Activated naive CD8-positive, alpha-beta T cell treated with anti-CD3 and anti-CD28 coated beads, Interleukin-2, amount 50 U/mL, for 16 hours (primary cell): ENCODE measurements around the gene ANGPTL5.
A peak's percentile ranks its signal among the peaks of the same experiment; 100 is the strongest.
"Not testable (repeated sequence)": the region's sequence is repeated elsewhere in the genome, so short reads cannot be mapped to it uniquely, and the experiment has no call there.

Experiments used
- DNase-seq: peaks from one replicate; pipeline ENCODE4 v3.0.0-alpha.2; 2020; ENCODE audit warnings: low read depth, low spot score

The ANGPTL5 gene

DNA sequence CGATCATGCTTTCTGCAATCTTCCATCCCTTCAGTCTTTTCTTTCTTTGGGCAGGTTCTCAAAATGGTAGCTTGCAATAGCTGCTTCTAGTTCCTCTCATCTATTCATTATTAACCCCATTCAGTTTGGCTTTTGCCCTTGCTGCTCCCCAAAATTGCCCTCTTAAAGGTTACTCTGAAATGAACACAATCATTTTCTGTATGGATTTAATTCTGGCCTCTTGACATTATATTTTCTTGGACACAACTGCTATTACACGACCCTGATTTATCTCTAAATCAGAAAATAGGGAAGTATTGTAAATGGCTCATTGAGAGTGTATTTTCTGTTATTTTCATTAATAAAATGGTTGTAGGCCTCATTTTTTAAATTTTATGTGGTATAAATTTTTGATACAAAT lies at the start of gene ANGPTL5:
TSS of gene ANGPTL5 (minus strand) at position 101 of the 400 bp plus-strand sequence. CDS start 8,613 bp downstream, outside the sequence.
- no peak for DNase-seq

- not testable (repeated sequence) for DNase-seq
These were observed 47.9 kb upstream of the ANGPTL5 start for GRCh38 chr11:101964200-101964599.

- DNase-seq = no peak
These were observed 43.9 kb upstream of the ANGPTL5 start for GRCh38 chr11:101960231-101960630.

GRCh38 chr11:101955701-101956100 lies 39.4 kb upstream of the ANGPTL5 start:
- DNase-seq = no peak

- no peak for DNase-seq
These were observed 39.0 kb upstream of the ANGPTL5 start for GRCh38 chr11:101955278-101955677.

DNA sequence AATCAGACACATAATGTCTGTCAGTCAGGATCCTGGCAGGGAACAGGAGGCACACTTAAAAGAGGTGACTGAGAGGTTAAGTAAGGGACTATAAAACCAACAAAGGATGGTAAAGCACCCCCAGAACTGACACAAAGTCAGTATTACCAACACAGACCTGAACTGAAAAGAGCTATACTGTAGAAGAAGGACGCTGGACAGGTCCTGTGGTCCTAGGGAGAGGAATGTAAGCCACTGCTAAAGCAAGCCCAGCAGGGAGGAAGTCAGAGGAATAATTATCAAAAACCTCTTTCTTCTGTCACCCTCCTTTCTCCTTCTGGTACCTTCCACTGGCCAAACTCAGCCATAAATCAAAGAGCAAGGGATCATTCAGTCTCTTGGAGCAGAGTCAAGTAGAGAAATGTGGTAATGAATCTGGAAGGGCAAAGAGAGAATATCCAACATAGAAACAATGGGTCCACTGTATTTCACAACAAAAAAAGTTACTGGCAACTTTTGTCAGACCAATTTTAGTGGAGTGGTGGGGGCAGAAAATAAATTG lies 33.4 kb upstream of the ANGPTL5 start:
- no peak for DNase-seq

DNA sequence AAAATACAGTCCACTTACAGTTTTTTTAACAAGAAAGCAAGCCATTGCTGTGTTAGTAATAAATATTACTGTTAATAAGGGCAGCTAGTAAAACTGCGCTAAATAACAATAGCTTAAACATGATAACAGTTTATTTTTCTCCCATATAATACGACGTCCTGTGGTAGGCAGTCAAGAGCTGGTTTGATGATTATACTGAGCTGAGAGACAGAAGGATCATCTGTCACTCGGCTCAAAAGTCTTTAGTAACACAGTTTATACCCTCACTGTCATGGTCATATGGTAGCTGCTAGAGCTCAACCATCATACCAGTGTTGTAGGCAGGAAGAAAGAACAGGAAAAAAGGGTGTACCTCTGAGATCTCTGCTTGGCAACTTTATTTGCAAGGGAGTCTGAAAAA lies 29.1 kb upstream of the ANGPTL5 start:
- no peak for DNase-seq

- DNase-seq = no peak
These were observed 28.6 kb upstream of the ANGPTL5 start for GRCh38 chr11:101944923-101945322.

- DNase-seq = no peak
These were observed 24.7 kb upstream of the ANGPTL5 start for GRCh38 chr11:101940901-101941520.

DNA sequence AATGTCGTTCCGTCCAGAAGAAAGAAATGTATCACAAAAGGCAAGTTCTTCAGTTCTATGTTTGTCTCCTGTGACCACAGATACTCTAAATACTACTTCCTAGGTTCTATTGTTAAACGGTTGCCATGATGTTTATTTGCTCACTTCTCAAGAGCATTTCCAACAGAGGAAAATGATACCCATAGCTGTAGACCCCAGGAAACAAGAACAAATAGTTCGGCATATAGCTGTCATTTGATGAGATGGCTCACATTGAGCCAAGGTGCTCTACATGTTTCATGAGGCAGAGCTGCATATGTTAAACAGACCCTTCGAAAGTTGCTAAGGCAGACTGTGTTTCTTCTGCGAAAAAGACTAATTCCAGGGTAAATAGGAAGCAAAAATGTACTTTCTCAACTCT lies 15.4 kb upstream of the ANGPTL5 start:
- no peak for DNase-seq

GRCh38 chr11:101929294-101929915 lies 13.1 kb upstream of the ANGPTL5 start:
- no peak for DNase-seq

DNA sequence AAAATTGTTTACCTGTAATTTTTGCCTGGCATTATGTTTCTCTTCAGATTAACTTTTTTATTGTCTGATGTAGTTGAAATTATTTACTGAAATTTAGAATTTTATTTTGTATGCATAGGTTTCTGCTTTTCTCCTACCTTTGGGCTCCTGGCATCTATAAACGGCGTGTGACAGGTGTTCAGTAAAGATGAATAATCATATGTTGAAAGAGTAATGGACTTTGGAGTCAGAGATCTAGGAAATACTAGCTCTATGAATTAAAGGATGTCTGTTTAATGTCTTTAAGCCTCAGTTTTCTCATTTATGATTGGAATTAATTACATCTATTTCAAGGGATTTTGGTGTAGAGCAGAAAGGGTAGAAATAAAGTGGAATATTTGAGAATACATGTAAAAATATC lies 7.2 kb upstream of the ANGPTL5 start:
- DNase-seq = no peak

- no peak for DNase-seq
These were observed 4.7 kb upstream of the ANGPTL5 start for GRCh38 chr11:101920992-101921391.

- no peak for DNase-seq
These were observed 904 bp upstream of the ANGPTL5 start for GRCh38 chr11:101917226-101917625.

- DNase-seq = no peak
These were observed 481 bp downstream of the ANGPTL5 start for GRCh38 chr11:101915791-101916291.

DNA sequence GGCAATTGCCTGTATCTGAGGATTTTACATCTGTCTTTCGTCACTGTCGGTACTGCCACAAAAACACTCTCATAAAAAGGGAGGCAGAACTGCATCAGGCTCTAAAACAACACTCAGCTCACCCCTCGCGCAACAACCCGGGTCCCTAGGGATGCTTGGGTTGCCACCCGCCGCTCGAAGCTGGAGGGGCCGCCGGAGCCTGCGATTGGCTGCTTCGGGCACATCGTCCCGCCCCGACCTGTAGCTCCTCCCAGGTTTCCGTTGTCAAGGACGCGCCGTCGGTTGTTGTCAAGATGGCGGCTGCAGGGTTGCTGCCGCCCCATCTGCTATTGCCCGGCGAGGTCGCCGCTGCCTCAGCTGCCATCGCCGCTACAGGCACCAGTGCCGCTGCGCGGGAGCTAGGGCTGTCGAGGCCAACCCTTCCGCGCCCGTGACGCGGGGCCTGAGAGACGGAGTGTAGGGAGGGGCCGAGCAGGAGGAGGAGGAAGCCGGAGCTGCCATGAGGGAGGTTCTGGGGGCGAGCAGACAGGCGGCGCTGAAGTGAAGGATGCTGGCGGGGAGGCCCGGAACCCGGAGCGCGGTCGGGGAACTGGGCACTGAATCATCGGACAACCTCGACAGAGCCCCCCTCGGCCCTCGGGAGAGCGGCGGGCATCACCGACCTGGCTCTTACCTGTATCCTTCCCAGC lies 1.4 kb downstream of the ANGPTL5 start, which contains the start of gene CEP126:
TSS of gene CEP126 (plus strand) at position 273 of the 689 bp plus-strand sequence. CDS start at position 548, 275 bp downstream.
- peak; percentile 83 for DNase-seq

DNA sequence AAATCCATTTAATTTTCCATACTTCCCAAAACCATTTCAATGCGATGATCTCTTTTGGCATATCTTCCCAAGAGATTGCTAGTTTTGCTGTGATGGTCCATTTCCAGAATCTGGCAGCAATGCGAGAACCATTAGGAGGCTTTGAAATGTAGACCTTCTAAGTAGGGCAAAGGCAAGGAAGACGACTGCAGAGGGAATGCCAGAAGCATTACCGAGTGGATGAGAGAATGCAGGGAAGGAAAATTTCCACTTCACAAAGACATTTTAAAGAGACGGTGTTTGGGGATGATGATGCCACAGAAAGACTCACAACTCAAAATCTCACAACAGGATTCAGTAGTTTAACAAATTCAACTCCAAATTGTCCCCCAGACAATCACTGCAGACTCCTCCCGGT lies 2.0 kb downstream of the ANGPTL5 start:
- no peak for DNase-seq

GRCh38 chr11:101913656-101914055 lies 2.7 kb downstream of the ANGPTL5 start:
- no peak for DNase-seq

- no peak for DNase-seq
These were observed 3.5 kb downstream of the ANGPTL5 start for GRCh38 chr11:101912823-101913284.

- no peak for DNase-seq
These were observed 7.2 kb downstream of the ANGPTL5 start for GRCh38 chr11:101909087-101909486.

GRCh38 chr11:101907815-101908214 lies 8.5 kb downstream of the ANGPTL5 start:
- no peak for DNase-seq

DNA sequence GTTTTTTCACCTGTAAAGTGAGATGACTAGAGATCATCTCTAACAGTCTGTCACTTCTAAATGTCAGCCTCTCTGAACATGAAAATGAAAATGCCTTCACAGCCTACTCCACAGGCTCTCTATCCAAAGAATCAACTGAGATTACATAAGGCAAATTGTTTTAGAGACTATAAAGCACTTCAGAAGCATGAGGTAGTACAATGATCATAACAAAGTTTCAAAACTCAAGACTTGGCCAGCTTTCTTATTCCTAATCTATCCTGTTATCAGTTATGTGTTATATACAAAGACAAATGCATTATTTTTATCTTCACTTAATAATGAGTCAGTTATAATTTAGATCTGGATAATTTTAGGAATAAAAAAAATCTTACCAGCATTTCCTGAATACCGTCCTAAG lies 21.8 kb downstream of the ANGPTL5 start:
- no peak for DNase-seq
